Spleen (tissue), 11 donors: ENCODE results near the gene DAAM2. TPM values are rescaled to one million over a fixed set of nuclear protein-coding genes. Genes with fewer than 3 reads are reported as not detected.

Experiments
- DNase-seq: peaks from one replicate; pipeline ENCODE4 v3.0.0-alpha.2; 2020
- H3K27ac ChIP-seq, 8 donors: fragments of 200-600 bp; sonication (generic) in 7 of 8; 1 replicate in 4 of 8; 2 replicates in 4 of 8; pipeline versions ENCODE4 v1.5.0 to v1.8.0; 2016 to 2021; ENCODE audit warnings: inconsistent platforms in 4 of 8, mild to moderate bottlenecking in 4 of 8, moderate library complexity in 1 of 8
- H3K27me3 ChIP-seq, 7 donors: fragments of 200-600 bp; sonication (generic) in 6 of 7; replicated peaks in 1 of 7; 1 replicate in 4 of 7; 2 replicates in 3 of 7; pipeline versions ENCODE4 v1.5.0 to v1.8.0; 2016 to 2021; ENCODE audit warnings: inconsistent platforms in 3 of 7, mild to moderate bottlenecking in 1 of 7
- H3K36me3 ChIP-seq, 6 donors: fragments of 200-600 bp; sonication (generic) in 5 of 6; 1 replicate in 4 of 6; 2 replicates in 2 of 6; pipeline versions ENCODE4 v1.5.0 to v1.8.0; 2016 to 2021; ENCODE audit warnings: inconsistent platforms in 2 of 6
- H3K4me1 ChIP-seq, 6 donors: fragments of 200-600 bp; sonication (generic) in 5 of 6; 1 replicate in 3 of 6; 2 replicates in 3 of 6; pipeline versions ENCODE4 v1.5.0 to v1.8.0; 2016 to 2021; ENCODE audit warnings: inconsistent platforms in 3 of 6
- H3K4me3 ChIP-seq, 8 donors: fragments of 200-600 bp; sonication (generic) in 7 of 8; 1 replicate in 4 of 8; 2 replicates in 4 of 8; pipeline versions ENCODE4 v1.5.0 to v1.8.0; 2016 to 2021; ENCODE audit warnings: inconsistent platforms in 4 of 8, mild to moderate bottlenecking in 4 of 8, moderate library complexity in 2 of 8
- H3K9me3 ChIP-seq, 8 donors: fragments of 200-600 bp; sonication (generic) in 7 of 8; 1 replicate in 4 of 8; 2 replicates in 4 of 8; pipeline versions ENCODE4 v1.5.0 to v1.8.0; 2016 to 2021; ENCODE audit warnings: inconsistent platforms in 4 of 8
- POLR2A ChIP-seq, 3 donors: fragments of 450-650 bp; IDR thresholded peaks; one replicate each; pipeline ENCODE4 v1.5.1; 2017; ENCODE audit warnings: antibody characterized with exemption in 3 of 3, mild to moderate bottlenecking in 1 of 3
- POLR2AphosphoS5 ChIP-seq, 3 donors: sonication (generic); formaldehyde crosslinking; IDR thresholded peaks; one replicate each; pipeline ENCODE4 v1.5.1; 2017; ENCODE audit warnings: antibody characterized with exemption in 3 of 3
- WGBS, 5 donors: extraction: QIAGEN DNeasy Blood & Tissue Kit in 3 of 5; methylation state at CpG; one replicate each; pipeline versions ENCODE4 v1.1.5 to v1.1.7; 2013 to 2018; 5-methylcytosine and 5-hydroxymethylcytosine counted together
- intact Hi-C: fragments of 100-400 bp; cut with DNase I; formaldehyde crosslinking; loops from one replicate; pipeline ENCODE4 v1.15.0; 2023; ENCODE audit warnings: low total_unique reads
- polyA plus RNA-seq, 3 donors: library from polyadenylated mRNA; stranded (reverse); fragments of 200-250 nt; gene quantifications; one replicate each; pipeline ENCODE4 v1.2.1, GENCODE V29; 2013
- total RNA-seq, 7 donors: library from RNA; depleted of rRNA in 3 of 7; stranded (reverse); fragments of >200 nt in 3 of 7; fragmentation: NEBNext Ultra II Directional in 4 of 7; extraction: Animal tissue kit (Norgen Biotek cat#: 25700) in 4 of 7; gene quantifications; one replicate each; pipeline versions ENCODE4 v1.1.0 to v1.2.1, GENCODE V29; 2016 to 2021
- TF ChIP-seq, protein P1 (sequence below), 11 experiments: fragments of 200-600 bp in 7 of 11; fragments of 450-650 bp in 4 of 11; sonication (generic) in 4 of 11; IDR thresholded peaks in 8 of 11; conservative IDR thresholded peaks in 3 of 11; 1 replicate in 7 of 11; 2 replicates in 4 of 11; pipeline versions ENCODE4 v1.4.0 to v1.8.0; 2016 to 2021; ENCODE audit warnings: antibody characterized with exemption in 11 of 11, inconsistent platforms in 4 of 11, mild to moderate bottlenecking in 1 of 11
- donor health status: healthy with polysubstance abuse.
- donor health status: DM: no; HTN: no; CAD: no; lungs with moderate emphysema.
- donor health status: DM: no; HTN: no; CAD: no.
- donor health status: Bipolar disorder and iron deficiency.
- donor health status: healthy.
- donor health status: DM: no; HTN: no; CAD: no.
- donor health status: DM: yes; HTN: yes; CAD: no.

The DAAM2 gene
- total and polyA plus RNA-seq, 10 donors: 6.0 to 115 (median 73.8) TPM

GRCh38 chr6:39859025-39859424 is 66.8 kb downstream of the DAAM2 start:
- TF ChIP-seq POLR2AphosphoS5 (IDR thresholded peaks at IDR 0.05) (no peak), POLR2A (IDR thresholded peaks at IDR 0.05) (no peak)
- TF ChIP-seq, protein P1, sequence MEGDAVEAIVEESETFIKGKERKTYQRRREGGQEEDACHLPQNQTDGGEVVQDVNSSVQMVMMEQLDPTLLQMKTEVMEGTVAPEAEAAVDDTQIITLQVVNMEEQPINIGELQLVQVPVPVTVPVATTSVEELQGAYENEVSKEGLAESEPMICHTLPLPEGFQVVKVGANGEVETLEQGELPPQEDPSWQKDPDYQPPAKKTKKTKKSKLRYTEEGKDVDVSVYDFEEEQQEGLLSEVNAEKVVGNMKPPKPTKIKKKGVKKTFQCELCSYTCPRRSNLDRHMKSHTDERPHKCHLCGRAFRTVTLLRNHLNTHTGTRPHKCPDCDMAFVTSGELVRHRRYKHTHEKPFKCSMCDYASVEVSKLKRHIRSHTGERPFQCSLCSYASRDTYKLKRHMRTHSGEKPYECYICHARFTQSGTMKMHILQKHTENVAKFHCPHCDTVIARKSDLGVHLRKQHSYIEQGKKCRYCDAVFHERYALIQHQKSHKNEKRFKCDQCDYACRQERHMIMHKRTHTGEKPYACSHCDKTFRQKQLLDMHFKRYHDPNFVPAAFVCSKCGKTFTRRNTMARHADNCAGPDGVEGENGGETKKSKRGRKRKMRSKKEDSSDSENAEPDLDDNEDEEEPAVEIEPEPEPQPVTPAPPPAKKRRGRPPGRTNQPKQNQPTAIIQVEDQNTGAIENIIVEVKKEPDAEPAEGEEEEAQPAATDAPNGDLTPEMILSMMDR (IDR thresholded peaks at IDR 0.05 in 8 of 11, conservative IDR thresholded peaks at IDR 0.05 in 3 of 11): no peak
- no peak for DNase-seq
- 88 to 93% (median 90%) methylated on average over 2 of the region's 2 CpGs for WGBS, 5 donors
- Histone ChIP-seq H3K36me3 (peaks cover 0 to 84% (median 3%) of the 10 kb centered on the region in 6 donors), H3K4me3 (no peak overlapping the region), H3K4me1 (peaks cover 0 to 24% (median 0%) of the 10 kb centered on the region in 6 donors), H3K27ac (no peak overlapping the region), H3K9me3 (no peaks in the 10 kb centered on the region), H3K27me3 (peaks cover 0 to 37% (median 0%) of the 10 kb centered on the region in 7 donors)
- intact Hi-C loops: no loop called here

DNA sequence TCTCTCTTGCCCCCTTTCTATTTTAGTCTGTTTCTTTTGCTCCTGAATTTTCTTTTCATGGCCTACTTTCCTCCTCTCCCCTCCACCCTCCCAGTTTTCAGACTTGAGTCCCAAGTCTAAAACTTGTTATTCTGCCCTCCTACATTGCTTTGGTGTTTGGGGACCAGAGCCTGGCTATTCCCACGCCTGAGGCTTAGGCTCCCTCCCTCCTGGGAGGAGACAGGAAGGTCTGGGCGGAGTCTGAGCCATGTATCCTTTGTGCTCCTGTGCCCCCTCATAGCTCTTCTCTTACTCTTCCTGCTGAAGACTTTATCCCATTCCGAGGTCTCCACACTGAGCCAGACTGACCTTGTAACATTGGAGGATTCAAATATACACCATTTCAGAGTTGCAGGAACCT is 69.5 kb downstream of the DAAM2 start:
- WGBS, 5 donors: 50 to 65% (median 61%) methylated on average over 3 of the region's 3 CpGs
- Histone ChIP-seq H3K27me3 (peaks cover 0 to 30% (median 0%) of the 10 kb centered on the region in 7 donors), H3K27ac (peak overlapping the region in 3 of 8 donors; percentile 11 to 31 (median 24)), H3K4me1 (peaks cover 0 to 35% (median 0%) of the 10 kb centered on the region in 6 donors), H3K36me3 (peaks cover 0 to 97% (median 0%) of the 10 kb centered on the region in 6 donors), H3K9me3 (no peaks in the 10 kb centered on the region), H3K4me3 (no peak overlapping the region)
- intact Hi-C loops: no loop called here
- TF ChIP-seq POLR2A (IDR thresholded peaks at IDR 0.05): no peak
- TF ChIP-seq, protein P1 (IDR thresholded peaks at IDR 0.05 in 8 of 11, conservative IDR thresholded peaks at IDR 0.05 in 3 of 11): no peak
- TF ChIP-seq POLR2AphosphoS5 (IDR thresholded peaks at IDR 0.05): no peak
- no peak for DNase-seq

- no peak overlapping the region for H3K4me3 ChIP-seq
- no peak for TF ChIP-seq POLR2A (IDR thresholded peaks at IDR 0.05)
- TF ChIP-seq POLR2AphosphoS5 (IDR thresholded peaks at IDR 0.05): peak in 2 of 3 donors; percentile 6 to 38
- TF ChIP-seq, protein P1 (IDR thresholded peaks at IDR 0.05 in 8 of 11, conservative IDR thresholded peaks at IDR 0.05 in 3 of 11): peak; percentile 38 to 81 (median 65)
- intact Hi-C loops: no loop called here
- 38 to 42% (median 38%) methylated on average over 15 of the region's 15 CpGs for WGBS, 5 donors
- peaks cover 0 to 14% (median 0%) of the 10 kb centered on the region in 7 donors for H3K27me3 ChIP-seq
- H3K9me3 ChIP-seq: no peaks in the 10 kb centered on the region
- H3K27ac ChIP-seq: peak overlapping the region in 4 of 8 donors; percentile 42 to 75 (median 52)
- peak; percentile 79 for DNase-seq
- H3K4me1 ChIP-seq: peaks cover 0 to 32% (median 0%) of the 10 kb centered on the region in 6 donors
- H3K36me3 ChIP-seq: peaks cover 0 to 100% (median 0%) of the 10 kb centered on the region in 6 donors
Measured at GRCh38 chr6:39865011-39865888, 73.1 kb downstream of the DAAM2 start.

GRCh38 chr6:39867592-39867991 is 75.4 kb downstream of the DAAM2 start:
- intact Hi-C loops: no loop called here
- WGBS, 5 donors: 77 to 89% (median 84%) methylated on average over 5 to 6 of the region's 6 CpGs
- H3K4me1 ChIP-seq: peaks cover 0 to 21% (median 0%) of the 10 kb centered on the region in 6 donors
- no peak overlapping the region for H3K4me3 ChIP-seq
- H3K36me3 ChIP-seq: peaks cover 0 to 100% (median 0%) of the 10 kb centered on the region in 6 donors
- H3K9me3 ChIP-seq: no peaks in the 10 kb centered on the region
- no peak for DNase-seq
- no peak overlapping the region for H3K27ac ChIP-seq
- no peak for TF ChIP-seq POLR2A (IDR thresholded peaks at IDR 0.05)
- TF ChIP-seq POLR2AphosphoS5 (IDR thresholded peaks at IDR 0.05): peak; percentile 3 to 66 (median 13)
- H3K27me3 ChIP-seq: peaks cover 0 to 4% (median 0%) of the 10 kb centered on the region in 7 donors
